Endothelial cell of umbilical vein (primary cell): ENCODE measurements around the gene SPCS3. TPM values are rescaled to one million over a fixed set of nuclear protein-coding genes. Genes with fewer than 3 reads are reported as not detected.

Source experiments
- BruUV-seq: library from RNA; stranded (reverse); fragments of 400-500 nt; replicated peaks from 2 replicates; lab custom pipeline; 2021; lab: Mats Ljungman, UMichigan
- CTCF ChIA-PET: fragments of 300-600, 350-600 bp; sonication (Branson Sonifier 250); formaldehyde crosslinking; loops from one replicate; lab custom pipeline; 2021; ENCODE audit warnings: antibody characterized with exemption, inconsistent platforms; lab: Charles Lee
- POLR2A ChIA-PET: fragments of 300-600, 350-600 bp; sonication (Branson Sonifier 250); formaldehyde crosslinking; loops from one replicate; lab custom pipeline; 2021; ENCODE audit warnings: antibody characterized with exemption, inconsistent platforms; lab: Charles Lee
- DNase-seq: peaks from one replicate; pipeline ENCODE4 v3.0.0-alpha.2; 2011; ENCODE audit warnings: low read depth, low spot score
- FAIRE-seq: peaks from 2 replicates; lab custom pipeline; 2011; peaks lifted over from hg19 to GRCh38; lab: Jason Lieb, UNC
- H2AFZ ChIP-seq: 2 replicates; pipeline ENCODE4 v1.6.0; 2012; ENCODE audit warnings: low read depth, low read length, control low read depth, inconsistent platforms
- H3K27ac ChIP-seq: 2 replicates; pipeline ENCODE4 v1.5.1; 2011; ENCODE audit warnings: low read depth, mild to moderate bottlenecking, control low read depth, low read length, moderate library complexity; ENCODE audit not compliant: insufficient read depth
- H3K27me3 ChIP-seq, 2 experiments: 2 replicates each; pipeline versions ENCODE4 v1.6.0 to v1.6.1; 2011; ENCODE audit warnings: low read length in 2 of 2, mixed read lengths in 1 of 2; ENCODE audit not compliant: control insufficient read depth in 2 of 2, insufficient read depth in 2 of 2
- H3K36me3 ChIP-seq, 2 experiments: 2 replicates in 1 of 2; 3 replicates in 1 of 2; pipeline ENCODE4 v1.5.1; 2011; ENCODE audit warnings: low read length in 2 of 2, mild to moderate bottlenecking in 1 of 2, moderate library complexity in 1 of 2; ENCODE audit not compliant: control insufficient read depth in 2 of 2, insufficient read depth in 2 of 2; ENCODE audit errors: extremely low read depth in 1 of 2
- H3K4me1 ChIP-seq: 3 replicates; pipeline ENCODE4 v1.5.1; 2011; ENCODE audit warnings: mild to moderate bottlenecking, low read length; ENCODE audit not compliant: control insufficient read depth, insufficient read depth; ENCODE audit errors: extremely low read depth
- H3K4me2 ChIP-seq: 2 replicates; pipeline ENCODE4 v1.6.1; 2011; ENCODE audit warnings: low read length, control low read depth, mixed read lengths; ENCODE audit not compliant: insufficient read depth
- H3K4me3 ChIP-seq, 3 experiments: fragments of 200-600 bp in 1 of 3; sonication (generic), shearing (Covaris generic) in 1 of 3; replicated peaks in 1 of 3; 2 replicates each; pipeline ENCODE4 v1.5.1; 2011 to 2016; ENCODE audit warnings: control low read depth in 3 of 3, low read length in 3 of 3, mild to moderate bottlenecking in 2 of 3, inconsistent platforms in 1 of 3, low read depth in 1 of 3, moderate library complexity in 1 of 3; ENCODE audit not compliant: insufficient read depth in 1 of 3
- H3K79me2 ChIP-seq: 2 replicates; pipeline ENCODE4 v1.6.0; 2012; ENCODE audit warnings: low read length, inconsistent platforms; ENCODE audit not compliant: control insufficient read depth, insufficient read depth
- H3K9ac ChIP-seq: replicated peaks from 2 replicates; pipeline ENCODE3; 2011; ENCODE audit warnings: low read length, control low read depth; ENCODE audit not compliant: insufficient read depth; ENCODE audit errors: extremely low read depth
- H3K9me1 ChIP-seq: replicated peaks from 3 replicates; pipeline ENCODE4 v1.6.0; 2011; ENCODE audit warnings: mild to moderate bottlenecking, low read length; ENCODE audit not compliant: control insufficient read depth, insufficient read depth; ENCODE audit errors: extremely low read depth
- H3K9me3 ChIP-seq: replicated peaks from 2 replicates; pipeline ENCODE4 v1.5.1; 2012; ENCODE audit warnings: low read length, inconsistent platforms; ENCODE audit not compliant: control insufficient read depth, insufficient read depth
- H4K20me1 ChIP-seq: replicated peaks from 2 replicates; pipeline ENCODE3; 2011; ENCODE audit warnings: mild to moderate bottlenecking, low read length; ENCODE audit not compliant: control insufficient read depth, insufficient read depth; ENCODE audit errors: extremely low read depth
- EZH2 ChIP-seq: IDR thresholded peaks from 2 replicates; pipeline ENCODE4 v1.6.1; 2012; ENCODE audit warnings: borderline replicate concordance, low read depth, mild to moderate bottlenecking, moderate library complexity, low read length, inconsistent platforms; ENCODE audit not compliant: severe bottlenecking
- FOS ChIP-seq: IDR thresholded peaks from 2 replicates; pipeline ENCODE4 v1.6.1; 2011; ENCODE audit warnings: mild to moderate bottlenecking, low read length, moderate library complexity, borderline replicate concordance; ENCODE audit not compliant: insufficient read depth
- JUN ChIP-seq: IDR thresholded peaks from 2 replicates; pipeline ENCODE4 v1.6.1; 2011; ENCODE audit warnings: borderline replicate concordance, low read depth; ENCODE audit not compliant: insufficient read length, insufficient read depth
- MYC ChIP-seq: IDR thresholded peaks from one replicate; pipeline ENCODE4 v1.6.1; 2011; ENCODE audit warnings: mild to moderate bottlenecking, low read depth, low read length
- dilution Hi-C: fragments of 300-500 bp; cut with MboI; formaldehyde crosslinking; loops from one replicate; pipeline ENCODE4 v1.15.0; 2019; ENCODE audit warnings: low sequenced_read_pairs; ENCODE audit not compliant: extremely low pct_ligation_motif_present
- intact Hi-C: fragments of 100-400 bp; cut with micrococcal nuclease; formaldehyde crosslinking; loops from one replicate; pipeline ENCODE4 v1.10.0; 2022
- polyA plus RNA-seq, 4 experiments: library from polyadenylated mRNA; depleted of rRNA in 3 of 4; stranded (reverse) in 3 of 4; unstranded in 1 of 4; fragments of >200 nt; gene quantifications; 2 replicates each; pipeline versions ENCODE4 v1.2.1 to v1.2.3, GENCODE V29; 2011 to 2012; ENCODE audit warnings: missing spikeins in 1 of 4
- total RNA-seq: library from RNA; stranded (reverse); gene quantifications from 2 replicates; pipeline ENCODE4 v1.2.3, GENCODE V29; 2021
- TF ChIP-seq, protein P1 (sequence below), 2 donors: IDR thresholded peaks; 1 replicate in 1 of 2; 2 replicates in 1 of 2; pipeline ENCODE4 v1.5.1; 2011; ENCODE audit warnings: low read length in 2 of 2, mild to moderate bottlenecking in 2 of 2, moderate library complexity in 2 of 2, control low read depth in 1 of 2, inconsistent platforms in 1 of 2, low read depth in 1 of 2; ENCODE audit not compliant: insufficient read depth in 1 of 2; ENCODE audit errors: extremely low read depth in 1 of 2

The SPCS3 gene
- total and polyA plus RNA-seq, 2 donors (not counting 3 experiments of a cell fraction or from before 2014, with no cell fraction given): 36.4 to 183 TPM

DNA sequence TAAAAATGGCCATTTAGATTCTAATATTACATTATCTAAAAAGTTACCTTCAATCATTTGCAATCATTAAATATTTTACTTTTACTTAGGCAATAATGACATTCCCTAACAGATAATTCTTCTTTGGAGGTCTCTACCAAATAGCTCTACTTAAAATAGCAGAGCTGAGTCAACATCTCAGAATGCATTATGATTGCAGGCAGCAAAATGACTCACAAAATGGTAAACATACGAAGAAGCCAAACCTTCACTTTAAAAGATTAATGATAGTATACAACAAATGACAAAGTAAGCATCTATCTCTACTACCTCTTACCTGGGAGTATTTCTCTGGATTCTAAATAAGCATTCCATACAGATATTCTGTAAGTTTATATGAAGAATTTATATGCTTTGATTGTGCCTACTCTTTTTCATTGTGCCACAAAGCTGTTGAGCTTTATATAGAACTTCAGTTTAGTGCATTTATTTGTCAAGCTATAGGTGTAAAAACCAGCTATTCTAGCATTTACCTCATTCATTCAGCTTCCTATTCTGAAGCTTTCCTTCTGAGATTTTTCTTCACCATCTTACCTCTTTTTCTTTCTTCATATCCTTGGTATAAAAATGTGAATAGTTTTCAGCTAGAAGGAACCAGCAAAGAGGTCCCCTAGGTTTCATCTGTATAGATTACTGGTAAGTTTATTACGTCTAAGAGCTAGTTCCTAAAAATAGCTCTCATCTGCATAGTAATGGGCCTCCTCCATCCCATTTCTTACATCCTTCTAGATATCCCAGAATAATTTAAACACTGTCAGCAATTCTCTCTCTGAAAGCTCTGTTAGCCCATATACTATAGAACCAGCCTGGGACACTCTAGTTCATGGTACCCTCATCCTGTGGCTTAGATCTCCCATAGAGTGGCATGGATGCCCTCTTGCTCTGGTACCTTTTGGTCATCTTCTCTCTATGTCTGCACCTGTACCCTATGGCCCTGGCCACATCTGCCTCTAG is 17.2 kb upstream of the SPCS3 start:
- no peak overlapping the region for H3K4me2 ChIP-seq
- no peak overlapping the region for H3K4me3 ChIP-seq
- no TSS peak for BruUV-seq
- intact Hi-C loops (no loop called here), dilution Hi-C loops (no loop called here)
- no peaks in the 10 kb centered on the region for H4K20me1 ChIP-seq
- no peaks in the 10 kb centered on the region for H3K79me2 ChIP-seq
- no peaks in the 10 kb centered on the region for H3K27me3 ChIP-seq
- no peaks in the 10 kb centered on the region for H3K9me3 ChIP-seq
- no peak overlapping the region for H2AFZ ChIP-seq
- DNase-seq (no peak), FAIRE-seq (no peak)
- TF ChIP-seq, protein P1, sequence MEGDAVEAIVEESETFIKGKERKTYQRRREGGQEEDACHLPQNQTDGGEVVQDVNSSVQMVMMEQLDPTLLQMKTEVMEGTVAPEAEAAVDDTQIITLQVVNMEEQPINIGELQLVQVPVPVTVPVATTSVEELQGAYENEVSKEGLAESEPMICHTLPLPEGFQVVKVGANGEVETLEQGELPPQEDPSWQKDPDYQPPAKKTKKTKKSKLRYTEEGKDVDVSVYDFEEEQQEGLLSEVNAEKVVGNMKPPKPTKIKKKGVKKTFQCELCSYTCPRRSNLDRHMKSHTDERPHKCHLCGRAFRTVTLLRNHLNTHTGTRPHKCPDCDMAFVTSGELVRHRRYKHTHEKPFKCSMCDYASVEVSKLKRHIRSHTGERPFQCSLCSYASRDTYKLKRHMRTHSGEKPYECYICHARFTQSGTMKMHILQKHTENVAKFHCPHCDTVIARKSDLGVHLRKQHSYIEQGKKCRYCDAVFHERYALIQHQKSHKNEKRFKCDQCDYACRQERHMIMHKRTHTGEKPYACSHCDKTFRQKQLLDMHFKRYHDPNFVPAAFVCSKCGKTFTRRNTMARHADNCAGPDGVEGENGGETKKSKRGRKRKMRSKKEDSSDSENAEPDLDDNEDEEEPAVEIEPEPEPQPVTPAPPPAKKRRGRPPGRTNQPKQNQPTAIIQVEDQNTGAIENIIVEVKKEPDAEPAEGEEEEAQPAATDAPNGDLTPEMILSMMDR (IDR thresholded peaks at IDR 0.05; ENCODE audit: extremely low read depth in 1 of 2, insufficient read depth in 1 of 2, low read depth in 1 of 2, low read length in 2 of 2): no peak
- peak; percentile 37 for TF ChIP-seq FOS
- no peaks in the 10 kb centered on the region for H3K36me3 ChIP-seq
- H3K9ac ChIP-seq: no peak overlapping the region
- ChIA-PET POLR2A (no interaction called here), CTCF (no interaction called here)
- no peaks in the 10 kb centered on the region for H3K4me1 ChIP-seq
- H3K27ac ChIP-seq: no peak overlapping the region
- no peaks in the 10 kb centered on the region for H3K9me1 ChIP-seq

DNA sequence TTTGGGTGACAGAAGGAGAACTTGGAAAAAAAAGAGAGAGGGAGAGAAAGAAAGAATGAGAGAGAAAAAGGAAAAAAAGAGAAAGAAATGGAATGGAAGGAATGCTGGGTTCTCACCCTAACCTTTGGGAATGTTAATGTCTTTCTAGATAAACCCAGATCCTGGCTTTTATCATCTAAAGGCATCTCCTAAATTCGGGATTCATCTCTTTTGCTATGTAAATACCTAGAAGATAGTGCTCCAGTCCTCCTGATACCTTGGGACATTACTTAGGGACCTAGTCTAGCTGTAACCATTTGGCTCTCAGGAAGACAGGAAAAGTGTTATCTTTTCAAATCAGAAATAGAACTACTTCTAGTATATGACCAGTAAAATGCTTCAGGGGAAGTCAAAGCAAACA is 15.8 kb upstream of the SPCS3 start:
- dilution Hi-C loops (no loop called here), intact Hi-C loops (no loop called here)
- CTCF ChIA-PET: no interaction called here
- Histone ChIP-seq H3K4me3 (no peak overlapping the region), H3K79me2 (no peaks in the 10 kb centered on the region), H3K4me2 (no peak overlapping the region), H3K4me1 (no peaks in the 10 kb centered on the region), H2AFZ (no peak overlapping the region), H3K27ac (no peak overlapping the region), H3K27me3 (no peaks in the 10 kb centered on the region), H3K36me3 (no peaks in the 10 kb centered on the region), H3K9me3 (no peaks in the 10 kb centered on the region), H4K20me1 (no peaks in the 10 kb centered on the region), H3K9me1 (no peaks in the 10 kb centered on the region), H3K9ac (no peak overlapping the region)
- DNase-seq (no peak), FAIRE-seq (no peak)
- TF ChIP-seq EZH2 (no peak), JUN (no peak), MYC (no peak)
- no TSS peak for BruUV-seq
- POLR2A ChIA-PET: no interaction called here
